ENCODE results near the gene RSPH9.

DNA sequence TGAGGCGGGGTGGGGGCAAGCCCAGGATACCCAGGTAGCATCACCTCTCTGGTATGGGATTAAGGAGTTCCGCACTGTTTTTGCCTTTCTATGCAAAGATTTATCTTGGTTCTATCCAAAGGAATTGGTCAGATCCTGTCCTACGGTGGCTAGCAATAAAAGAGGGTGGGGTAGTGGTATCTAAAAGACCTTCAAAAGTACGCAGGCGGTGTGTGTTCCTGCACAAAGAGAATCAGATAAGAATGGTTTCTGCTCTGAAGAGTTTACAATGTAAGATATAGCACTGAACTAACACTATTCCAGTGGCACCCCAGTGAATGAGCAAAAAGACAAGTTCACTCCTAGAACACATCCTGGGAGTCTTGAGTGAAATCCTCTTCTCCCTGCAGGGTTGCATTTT lies 36.5 kb downstream of the RSPH9 start:
- TF ChIP-seq, protein P1, sequence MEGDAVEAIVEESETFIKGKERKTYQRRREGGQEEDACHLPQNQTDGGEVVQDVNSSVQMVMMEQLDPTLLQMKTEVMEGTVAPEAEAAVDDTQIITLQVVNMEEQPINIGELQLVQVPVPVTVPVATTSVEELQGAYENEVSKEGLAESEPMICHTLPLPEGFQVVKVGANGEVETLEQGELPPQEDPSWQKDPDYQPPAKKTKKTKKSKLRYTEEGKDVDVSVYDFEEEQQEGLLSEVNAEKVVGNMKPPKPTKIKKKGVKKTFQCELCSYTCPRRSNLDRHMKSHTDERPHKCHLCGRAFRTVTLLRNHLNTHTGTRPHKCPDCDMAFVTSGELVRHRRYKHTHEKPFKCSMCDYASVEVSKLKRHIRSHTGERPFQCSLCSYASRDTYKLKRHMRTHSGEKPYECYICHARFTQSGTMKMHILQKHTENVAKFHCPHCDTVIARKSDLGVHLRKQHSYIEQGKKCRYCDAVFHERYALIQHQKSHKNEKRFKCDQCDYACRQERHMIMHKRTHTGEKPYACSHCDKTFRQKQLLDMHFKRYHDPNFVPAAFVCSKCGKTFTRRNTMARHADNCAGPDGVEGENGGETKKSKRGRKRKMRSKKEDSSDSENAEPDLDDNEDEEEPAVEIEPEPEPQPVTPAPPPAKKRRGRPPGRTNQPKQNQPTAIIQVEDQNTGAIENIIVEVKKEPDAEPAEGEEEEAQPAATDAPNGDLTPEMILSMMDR (IDR thresholded peaks at IDR 0.05; ENCODE audit: insufficient read depth, low read depth, low read length) = no peak
- TF ChIP-seq EZH2 (IDR thresholded peaks at IDR 0.05; ENCODE audit: insufficient read depth, low read length) = no peak
